Adipocyte (in vitro differentiated cells): ENCODE results near the gene POMT1.

Source experiments
- DNase-seq: peaks from one replicate; pipeline ENCODE4 v3.0.0-alpha.2; 2015; ENCODE audit warnings: low read depth
- H3K27me3 ChIP-seq: replicated peaks from 2 replicates; pipeline ENCODE4 v1.7.0; 2013; ENCODE audit warnings: mild to moderate bottlenecking, low read length, moderate library complexity; ENCODE audit not compliant: control insufficient read depth, insufficient read depth
- H3K36me3 ChIP-seq: 2 replicates; pipeline ENCODE4 v1.7.0; 2013; ENCODE audit warnings: low read length, mild to moderate bottlenecking, moderate library complexity; ENCODE audit not compliant: control insufficient read depth, insufficient read depth, severe bottlenecking
- H3K4me1 ChIP-seq: 2 replicates; pipeline ENCODE4 v1.7.0; 2013; ENCODE audit warnings: mild to moderate bottlenecking, low read length, moderate library complexity; ENCODE audit not compliant: control insufficient read depth, insufficient read depth
- H3K4me3 ChIP-seq: 2 replicates; pipeline ENCODE4 v1.7.0; 2013; ENCODE audit warnings: mild to moderate bottlenecking, low read length, moderate library complexity
- H3K9ac ChIP-seq: 2 replicates; pipeline ENCODE4 v1.7.0; 2013; ENCODE audit warnings: mild to moderate bottlenecking, low read length, moderate library complexity
- H3K9me3 ChIP-seq: 2 replicates; pipeline ENCODE4 v1.7.0; 2013; ENCODE audit warnings: mild to moderate bottlenecking, low read length, moderate library complexity; ENCODE audit not compliant: control insufficient read depth

The POMT1 gene

GRCh38 chr9:131477816-131478419, 24.8 kb upstream of the POMT1 start:
- Histone ChIP-seq H3K9ac (no peak overlapping the region), H3K4me1 (no peaks in the 10 kb centered on the region), H3K36me3 (peaks cover 94% of the 10 kb centered on the region), H3K27me3 (no peaks in the 10 kb centered on the region), H3K9me3 (no peaks in the 10 kb centered on the region), H3K4me3 (no peak overlapping the region)
- DNase-seq: no peak

- DNase-seq: peak; percentile 70
- H3K4me1 ChIP-seq: no peaks in the 10 kb centered on the region
- H3K27me3 ChIP-seq: no peaks in the 10 kb centered on the region
- no peak overlapping the region for H3K4me3 ChIP-seq
- H3K9ac ChIP-seq: no peak overlapping the region
- H3K9me3 ChIP-seq: no peaks in the 10 kb centered on the region
- peaks cover 94% of the 10 kb centered on the region for H3K36me3 ChIP-seq
These were observed 24.3 kb upstream of the POMT1 start for GRCh38 chr9:131478421-131478868.

GRCh38 chr9:131478911-131479310, 23.8 kb upstream of the POMT1 start:
- no peak for DNase-seq
- H3K4me1 ChIP-seq: no peaks in the 10 kb centered on the region
- no peaks in the 10 kb centered on the region for H3K9me3 ChIP-seq
- H3K36me3 ChIP-seq: peaks cover 94% of the 10 kb centered on the region
- H3K27me3 ChIP-seq: no peaks in the 10 kb centered on the region
- no peak overlapping the region for H3K4me3 ChIP-seq
- H3K9ac ChIP-seq: no peak overlapping the region

GRCh38 chr9:131480258-131480657, 22.5 kb upstream of the POMT1 start:
- Histone ChIP-seq H3K4me1 (no peaks in the 10 kb centered on the region), H3K27me3 (no peaks in the 10 kb centered on the region), H3K4me3 (no peak overlapping the region), H3K36me3 (peaks cover 94% of the 10 kb centered on the region), H3K9me3 (no peaks in the 10 kb centered on the region), H3K9ac (no peak overlapping the region)
- DNase-seq: no peak

- H3K9me3 ChIP-seq: no peaks in the 10 kb centered on the region
- H3K4me3 ChIP-seq: no peak overlapping the region
- DNase-seq: no peak
- H3K27me3 ChIP-seq: no peaks in the 10 kb centered on the region
- no peaks in the 10 kb centered on the region for H3K4me1 ChIP-seq
- H3K9ac ChIP-seq: no peak overlapping the region
- peaks cover 94% of the 10 kb centered on the region for H3K36me3 ChIP-seq
These were observed 21.0 kb upstream of the POMT1 start for GRCh38 chr9:131481441-131482342.

GRCh38 chr9:131482343-131483006, 20.2 kb upstream of the POMT1 start:
- Histone ChIP-seq H3K4me3 (no peak overlapping the region), H3K9me3 (no peaks in the 10 kb centered on the region), H3K27me3 (no peaks in the 10 kb centered on the region), H3K4me1 (no peaks in the 10 kb centered on the region), H3K9ac (no peak overlapping the region), H3K36me3 (peaks cover 94% of the 10 kb centered on the region)
- DNase-seq: no peak

GRCh38 chr9:131483319-131484050, 19.2 kb upstream of the POMT1 start:
- H3K27me3 ChIP-seq: no peaks in the 10 kb centered on the region
- peaks cover 96% of the 10 kb centered on the region for H3K36me3 ChIP-seq
- no peak for DNase-seq
- no peak overlapping the region for H3K9ac ChIP-seq
- H3K9me3 ChIP-seq: no peaks in the 10 kb centered on the region
- H3K4me3 ChIP-seq: no peak overlapping the region
- no peaks in the 10 kb centered on the region for H3K4me1 ChIP-seq

- H3K36me3 ChIP-seq: peaks cover 96% of the 10 kb centered on the region
- no peak overlapping the region for H3K4me3 ChIP-seq
- no peaks in the 10 kb centered on the region for H3K27me3 ChIP-seq
- no peak overlapping the region for H3K9ac ChIP-seq
- H3K9me3 ChIP-seq: no peaks in the 10 kb centered on the region
- no peaks in the 10 kb centered on the region for H3K4me1 ChIP-seq
- DNase-seq: no peak
These were observed 18.7 kb upstream of the POMT1 start for GRCh38 chr9:131484051-131484445.

GRCh38 chr9:131484560-131485185, 18.0 kb upstream of the POMT1 start:
- Histone ChIP-seq H3K4me1 (no peaks in the 10 kb centered on the region), H3K9me3 (no peaks in the 10 kb centered on the region), H3K4me3 (no peak overlapping the region), H3K36me3 (peaks cover 96% of the 10 kb centered on the region), H3K27me3 (no peaks in the 10 kb centered on the region), H3K9ac (no peak overlapping the region)
- no peak for DNase-seq

- DNase-seq: no peak
- Histone ChIP-seq H3K9me3 (no peaks in the 10 kb centered on the region), H3K36me3 (peaks cover 96% of the 10 kb centered on the region), H3K4me1 (no peaks in the 10 kb centered on the region), H3K9ac (no peak overlapping the region), H3K4me3 (no peak overlapping the region), H3K27me3 (no peaks in the 10 kb centered on the region)
These were observed 17.5 kb upstream of the POMT1 start for GRCh38 chr9:131485206-131485605.
